Bronchus fibroblast of lung (primary cell): ENCODE measurements around the gene PLAA. TPM values are rescaled to one million over a fixed set of nuclear protein-coding genes. Genes with fewer than 3 reads are reported as not detected.

ENCODE experiments used
- total RNA-seq: library from RNA; depleted of rRNA; stranded (reverse); fragments of >200 nt; gene quantifications from 2 replicates; pipeline ENCODE4 v1.2.3, GENCODE V29; 2015

PLAA gene
- total RNA-seq = 29.6 and 37.7 TPM in 2 replicates

DNA sequence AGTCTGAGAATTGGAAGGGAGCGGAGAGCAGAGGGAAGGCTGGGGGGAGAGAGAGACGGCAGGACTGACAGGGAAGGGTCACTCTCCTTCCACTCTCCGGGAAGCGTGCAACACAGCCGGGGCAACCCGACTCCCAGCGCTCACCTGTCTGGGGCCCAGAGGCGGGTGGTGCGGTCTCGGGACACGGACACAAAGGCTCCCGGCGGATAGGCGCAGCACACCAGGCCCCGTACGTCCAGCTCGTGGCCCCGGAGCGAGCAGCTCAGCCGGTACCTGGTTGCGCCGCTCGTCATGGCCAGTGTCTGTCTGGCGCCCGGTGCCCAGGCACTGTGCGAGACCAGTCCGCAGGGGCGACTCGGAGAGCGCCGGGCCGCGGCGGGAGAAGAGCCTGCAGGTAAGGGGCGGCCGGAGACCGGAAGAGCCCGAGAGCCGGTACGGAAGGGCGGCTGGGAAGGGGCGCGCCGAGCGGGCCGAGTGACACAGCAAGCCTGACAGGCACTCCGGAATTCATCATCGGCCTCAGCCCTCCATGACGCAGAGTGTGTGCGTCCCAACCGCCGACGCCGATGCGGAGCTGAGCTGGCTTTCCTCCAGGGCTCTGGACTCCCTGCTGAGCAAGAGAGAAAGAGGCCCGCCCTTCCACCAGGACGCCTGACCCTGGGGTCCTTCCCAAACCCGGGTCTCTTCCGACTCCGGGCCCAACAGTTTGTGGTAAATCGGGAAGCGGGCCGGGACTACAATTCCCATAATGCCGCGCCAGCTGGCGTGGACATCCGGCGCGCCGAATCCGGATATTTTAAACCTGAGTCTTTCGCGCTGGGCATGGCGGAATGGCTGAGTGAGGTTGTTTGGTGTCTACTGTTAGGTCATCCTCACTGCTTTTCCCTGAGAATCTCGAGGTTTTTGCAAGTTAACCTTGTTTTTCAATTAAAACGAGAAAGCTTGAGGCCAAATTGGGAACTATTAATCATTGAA, at the start of gene PLAA:
TSS of gene PLAA (minus strand) at position 490 of the 975 bp plus-strand sequence. CDS start at position 293, 197 bp downstream.

DNA sequence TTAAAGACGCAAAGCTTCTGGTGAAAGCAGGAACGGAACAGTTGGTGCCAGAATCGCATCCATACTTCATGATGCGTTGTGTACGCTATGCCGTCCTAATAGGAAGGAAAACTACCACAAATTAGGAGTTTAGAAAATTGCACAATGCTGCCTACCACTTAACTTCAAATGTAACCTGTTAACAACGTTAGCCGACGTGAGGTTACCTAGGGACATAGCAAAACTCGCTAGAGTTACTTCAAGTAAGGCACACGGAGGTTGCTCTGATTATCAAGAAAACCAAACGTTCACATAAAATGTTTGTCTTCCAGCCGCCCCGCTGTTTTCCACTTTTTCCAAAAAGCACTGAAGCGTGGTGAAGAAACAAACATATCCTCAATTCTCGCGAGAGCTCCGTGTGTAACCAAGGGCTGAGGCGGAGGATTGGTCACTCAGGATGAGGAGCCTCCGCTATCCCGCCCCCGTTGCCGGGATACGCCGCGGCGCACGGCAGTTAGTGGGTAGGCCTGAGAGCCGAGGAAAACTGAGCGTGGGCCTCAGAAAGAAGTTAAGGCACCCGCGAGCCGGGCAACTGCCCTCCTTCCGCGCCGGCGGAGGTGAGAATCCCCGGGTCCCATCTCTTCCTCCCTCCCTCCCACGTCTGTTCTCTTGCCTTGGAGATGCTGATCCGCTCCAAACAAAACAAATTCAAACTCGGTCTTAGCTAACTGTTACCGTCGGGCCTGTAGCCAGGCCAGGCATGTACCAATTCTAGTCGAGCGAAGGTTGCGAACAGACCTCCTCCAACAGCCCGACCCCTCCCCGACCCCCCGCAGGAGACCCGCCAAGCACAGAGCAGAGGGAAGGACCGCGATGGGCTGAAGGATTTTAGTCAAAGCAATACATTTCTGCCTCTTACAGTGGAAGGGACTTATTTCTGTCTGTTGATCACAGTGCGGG, 9.1 kb upstream of the PLAA start, which contains the start of gene IFT74:
TSS of gene IFT74 (plus strand) at position 492 of the 939 bp plus-strand sequence. CDS start 5,556 bp downstream, outside the sequence.

DNA sequence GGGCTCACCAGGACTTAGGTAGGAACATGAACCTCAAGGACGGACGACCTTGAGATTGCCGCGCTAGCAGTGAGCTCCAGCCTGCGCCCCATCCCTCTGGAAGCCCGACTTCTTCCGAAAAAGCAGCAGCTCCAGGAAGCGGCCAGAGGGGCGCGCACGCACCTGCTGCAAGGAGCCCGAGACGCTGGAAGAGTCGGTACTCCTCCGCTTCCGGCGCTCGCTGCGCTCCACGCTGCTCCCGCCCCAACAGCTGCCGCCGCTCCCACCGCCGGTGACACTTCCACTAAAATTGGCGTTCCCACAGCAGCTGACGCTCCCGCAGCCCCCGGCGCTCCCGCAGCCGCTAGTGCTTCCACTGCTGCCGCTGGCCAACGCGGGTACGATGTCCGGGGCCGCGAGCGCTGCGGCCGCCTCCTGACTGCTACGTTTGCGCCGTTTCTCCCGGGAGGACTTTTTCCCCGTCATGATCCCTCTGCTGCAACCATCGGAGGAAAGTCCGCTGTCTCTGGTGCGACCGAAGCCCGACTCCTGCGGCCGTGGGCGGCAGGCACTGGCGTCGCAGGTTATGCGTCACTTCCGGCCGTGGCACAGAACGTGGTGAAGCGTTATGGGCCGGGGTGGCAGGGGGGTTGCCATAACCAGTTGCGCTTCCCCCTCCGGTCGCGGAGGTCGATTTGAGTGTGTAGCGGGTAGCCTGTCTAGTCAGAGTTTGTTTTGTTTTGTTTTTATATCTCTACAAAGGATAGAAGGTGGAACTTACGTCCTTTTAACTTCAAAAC, 54.6 kb downstream of the PLAA start, which contains the start of gene CAAP1:
TSS of gene CAAP1 (minus strand) at position 552 of the 779 bp plus-strand sequence. CDS start at position 465, 87 bp downstream.

Other genes starting within 250 kb of the PLAA start
- gene CAAP1, start 54.4 kb downstream of the PLAA start, total RNA-seq = 9.5 and 12.1 TPM in 2 replicates
- gene IFT74, start 9.2 kb upstream of the PLAA start, total RNA-seq = 12.3 and 13.4 TPM in 2 replicates
- not detected in 2 replicates for gene LRRC19, start 58.4 kb upstream of the PLAA start, total RNA-seq
- 1.9 and 2.2 TPM in 2 replicates for gene TEK, start 162.0 kb upstream of the PLAA start, total RNA-seq